ENCODE data around the gene RAB3GAP2.
"Not testable (repeated sequence)": the region's sequence is repeated elsewhere in the genome, so short reads cannot be mapped to it uniquely, and the experiment has no call there.

Gene RAB3GAP2

DNA sequence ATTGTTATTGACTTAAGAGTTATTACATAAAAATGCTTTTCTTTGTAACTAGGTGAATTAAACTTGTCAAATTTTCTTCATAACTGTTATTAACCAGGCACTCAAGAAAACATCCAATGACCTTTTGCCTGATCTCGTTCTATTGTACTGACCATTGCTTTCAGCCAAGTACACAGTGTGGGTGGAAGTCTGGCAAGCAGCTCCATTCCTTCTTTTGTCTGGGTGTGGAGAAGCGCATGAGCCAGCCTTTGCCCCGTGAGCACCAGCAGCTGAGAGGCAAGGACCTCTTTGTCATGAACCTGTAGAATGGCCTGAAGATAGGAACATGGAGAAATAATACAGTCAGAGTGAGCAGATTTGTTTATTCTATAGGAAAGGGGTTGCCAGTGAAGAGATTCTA lies 120.8 kb downstream of the RAB3GAP2 start:
- DNase-seq (ENCODE audit: low read depth in 2 of 3, low spot score in 2 of 3) = no peak

DNA sequence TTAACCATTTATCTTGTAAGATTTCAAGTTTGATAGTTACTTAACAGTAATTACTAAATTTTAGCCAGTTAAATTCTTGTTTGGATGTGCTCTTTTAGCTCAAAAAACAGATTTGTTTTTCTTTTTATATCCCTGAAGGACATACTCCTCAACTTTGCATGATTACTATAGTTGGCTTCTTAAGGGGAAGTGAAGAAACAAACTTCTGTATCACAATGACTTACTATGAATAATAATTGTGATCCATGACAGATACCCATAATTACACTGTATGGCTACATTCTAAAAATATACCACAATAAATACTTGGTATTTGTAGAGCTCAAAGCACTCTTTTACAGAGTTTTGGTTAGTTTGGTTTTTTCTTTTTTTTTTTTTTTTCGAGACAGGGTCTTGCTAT lies 122.5 kb downstream of the RAB3GAP2 start:
- DNase-seq (ENCODE audit: low read depth in 2 of 3, low spot score in 2 of 3) = no peak

DNA sequence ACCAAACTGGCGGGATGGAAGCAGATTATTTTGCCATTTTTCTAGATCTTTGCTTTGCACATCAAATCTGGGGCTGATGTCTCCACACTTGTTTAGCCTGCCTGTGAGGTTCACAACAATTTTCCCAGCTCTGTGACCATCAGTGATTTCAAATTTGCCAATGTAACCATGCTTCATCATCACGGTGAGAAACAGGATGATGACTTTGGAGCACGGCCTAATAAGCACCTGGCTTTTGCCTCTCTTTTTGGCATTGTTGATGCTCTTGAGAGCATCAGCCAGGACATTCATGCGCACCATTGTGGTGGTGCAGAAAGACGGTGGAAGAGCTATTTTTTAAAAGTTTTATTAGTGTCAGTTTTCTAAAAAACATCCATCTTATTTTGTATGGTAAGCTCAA lies 128.2 kb downstream of the RAB3GAP2 start:
- DNase-seq (ENCODE audit: low read depth in 2 of 3, low spot score in 2 of 3) = no peak

DNA sequence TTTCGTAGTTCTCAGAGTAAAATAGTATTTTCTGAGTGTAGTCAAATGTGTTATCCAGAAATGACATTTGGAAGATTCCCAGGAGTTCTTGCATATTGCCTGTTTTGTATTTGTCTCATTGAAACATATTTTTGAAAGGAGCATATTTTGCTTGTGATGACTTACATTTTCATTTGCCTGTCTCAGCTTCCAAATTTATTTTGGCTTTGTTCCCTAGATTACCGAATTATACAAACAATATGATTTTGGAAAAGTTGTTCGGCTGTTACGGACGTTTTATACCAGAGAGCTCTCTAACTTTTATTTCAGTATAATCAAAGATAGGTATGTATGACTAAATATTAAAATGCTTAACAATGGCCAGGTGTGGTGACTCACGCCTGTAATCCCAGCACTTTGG lies 132.3 kb downstream of the RAB3GAP2 start:
- DNase-seq (ENCODE audit: low read depth in 2 of 3, low spot score in 2 of 3) = no peak

DNA sequence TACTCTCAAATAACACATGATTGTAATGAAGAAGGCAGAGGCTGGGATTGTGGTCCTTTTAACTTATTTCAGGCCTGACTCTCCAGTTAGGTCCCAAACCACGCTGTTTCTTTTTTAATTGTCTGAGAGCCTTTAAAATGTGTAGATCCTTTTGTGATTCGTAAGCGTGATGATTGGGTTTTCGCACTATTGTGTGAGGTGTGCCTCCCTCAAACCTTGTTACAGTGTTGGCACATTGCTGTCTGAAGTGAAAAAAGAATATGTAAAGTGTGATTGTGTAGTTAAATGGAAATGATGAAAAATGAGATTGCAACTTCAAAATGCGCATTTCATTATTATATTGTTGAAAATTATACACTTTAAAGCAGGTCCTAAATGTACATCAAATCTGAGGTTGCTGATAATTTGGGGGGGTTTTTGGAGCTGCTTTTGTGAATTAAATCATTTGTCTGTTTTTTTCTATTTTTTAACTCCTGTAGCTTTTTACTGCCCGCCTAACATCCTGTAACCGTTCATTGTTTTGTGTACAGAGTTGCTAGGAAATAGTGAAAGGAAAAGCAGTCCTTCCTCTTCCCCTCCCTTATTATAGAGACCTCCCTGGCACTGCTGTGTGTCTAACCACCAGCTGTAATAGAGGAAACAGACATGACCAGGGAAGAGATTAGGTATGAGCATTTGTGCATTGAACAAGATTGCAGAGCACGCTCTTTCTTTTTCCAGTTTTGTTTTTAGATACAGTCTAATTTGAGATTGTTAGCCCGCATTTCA lies 135.1 kb downstream of the RAB3GAP2 start:
- no peak for DNase-seq (ENCODE audit: low read depth in 2 of 3, low spot score in 2 of 3)

DNA sequence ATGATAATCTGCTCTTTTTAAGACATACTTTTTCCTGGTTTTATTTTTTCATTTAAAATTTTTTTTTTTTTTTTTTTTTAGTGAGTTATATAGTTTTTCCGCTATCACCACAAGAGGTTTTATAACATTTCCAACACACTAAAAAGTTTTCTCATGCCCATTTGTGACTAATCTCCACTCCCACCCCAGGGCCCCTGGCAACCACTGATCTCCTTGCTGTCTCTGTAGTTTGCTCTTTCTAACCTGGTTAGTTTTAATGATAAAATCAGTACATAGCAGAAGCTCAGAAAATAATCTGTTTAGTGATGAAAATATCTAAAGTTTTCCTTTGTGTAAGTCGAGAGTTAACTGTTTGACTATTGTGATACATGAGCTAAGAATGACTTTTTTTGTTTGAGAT lies 136.5 kb downstream of the RAB3GAP2 start:
- DNase-seq (ENCODE audit: low read depth in 2 of 3, low spot score in 2 of 3) = no peak

DNA sequence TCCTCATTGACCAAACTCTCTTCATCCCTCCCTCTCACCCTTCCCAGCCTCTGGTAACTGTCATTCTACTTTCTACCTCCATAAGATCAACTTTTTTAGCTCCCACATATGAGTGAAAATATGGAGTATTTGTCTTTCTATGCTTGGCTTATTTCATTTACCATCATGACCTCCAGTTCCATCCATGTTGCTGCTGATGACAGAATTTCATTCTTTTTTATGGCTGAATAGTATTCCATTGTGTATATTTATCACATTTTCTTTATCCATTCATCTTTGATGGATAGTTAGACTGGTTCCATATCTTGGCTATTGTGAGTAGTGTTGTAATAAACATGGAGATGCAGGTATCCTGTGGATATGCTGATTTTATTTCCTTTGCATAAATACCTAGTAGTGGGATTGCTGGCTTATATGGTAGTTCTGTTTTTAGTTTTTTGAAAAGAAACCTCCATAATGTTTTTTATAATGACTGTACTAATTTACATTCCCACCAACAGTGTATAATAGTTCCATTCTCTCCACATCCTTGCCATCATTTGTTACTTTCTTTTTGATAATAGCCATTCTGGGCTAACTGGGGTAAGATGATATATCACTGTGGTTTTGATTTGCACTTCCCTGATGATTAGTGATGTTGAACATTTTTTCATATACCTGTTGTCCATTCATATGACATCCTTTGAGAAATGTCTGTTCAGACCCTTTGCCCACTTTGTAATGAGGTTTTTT lies 142.6 kb downstream of the RAB3GAP2 start:
- DNase-seq (ENCODE audit: low read depth in 2 of 3, low spot score in 2 of 3) = no peak

DNA sequence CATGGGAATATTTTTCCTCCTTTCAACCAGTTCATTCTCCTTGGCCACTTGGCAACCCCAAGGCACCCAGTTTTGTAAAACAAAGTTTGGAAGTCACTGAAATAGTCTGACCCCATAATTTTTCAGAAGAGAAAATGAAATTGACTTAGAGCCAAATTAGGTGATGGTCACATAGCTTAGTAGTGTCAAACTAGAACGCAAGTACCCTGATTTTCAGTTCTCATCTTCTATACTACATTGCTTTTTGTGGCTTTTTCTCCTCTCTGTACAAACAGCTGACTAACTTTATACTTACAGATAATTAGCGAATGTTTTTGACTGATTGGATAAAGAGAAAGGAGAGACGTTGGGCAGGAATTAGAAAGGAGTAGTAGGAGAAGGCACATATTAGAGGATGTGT lies 145.2 kb downstream of the RAB3GAP2 start:
- no peak for DNase-seq (ENCODE audit: low read depth in 2 of 3, low spot score in 2 of 3)

DNA sequence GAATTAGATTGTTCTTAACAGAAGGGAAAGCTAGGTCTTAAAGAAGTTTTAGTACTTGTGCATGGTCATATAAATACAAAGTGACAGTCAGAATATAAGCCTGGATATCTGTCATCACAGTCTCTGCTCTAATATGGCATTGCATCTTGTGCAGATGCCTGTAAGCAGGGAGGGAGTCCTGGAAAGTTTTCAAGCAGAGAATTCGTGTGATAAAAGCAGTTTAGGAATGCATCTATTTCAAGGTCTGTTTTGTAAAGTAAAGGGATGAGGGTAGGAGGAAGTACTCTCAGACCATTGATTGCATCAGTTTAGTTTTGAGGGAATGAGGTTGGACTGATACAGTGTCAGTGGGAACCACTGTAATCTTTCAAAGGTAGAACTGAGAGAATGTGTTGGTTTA lies 147.7 kb downstream of the RAB3GAP2 start:
- DNase-seq (ENCODE audit: low read depth in 2 of 3, low spot score in 2 of 3) = no peak

DNA sequence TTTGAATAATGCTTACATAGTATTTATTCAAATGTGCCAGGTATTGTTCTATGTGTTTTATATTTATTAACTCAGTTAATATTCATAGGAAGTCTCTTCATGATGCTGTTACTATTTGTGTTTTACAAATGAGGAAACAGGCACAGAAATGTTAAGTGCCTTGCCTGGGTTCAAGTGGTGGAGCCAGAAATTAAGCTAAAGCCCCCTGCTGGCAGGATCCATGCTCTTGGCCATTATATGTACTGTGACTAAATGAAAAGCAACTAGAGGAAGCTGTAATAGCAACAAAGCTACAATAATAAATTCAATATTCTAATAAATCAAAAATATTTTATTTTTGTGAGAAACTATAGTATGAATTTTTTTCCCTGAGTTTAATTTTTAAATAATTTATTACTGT lies 148.4 kb downstream of the RAB3GAP2 start:
- no peak for DNase-seq (ENCODE audit: low read depth in 2 of 3, low spot score in 2 of 3)

DNA sequence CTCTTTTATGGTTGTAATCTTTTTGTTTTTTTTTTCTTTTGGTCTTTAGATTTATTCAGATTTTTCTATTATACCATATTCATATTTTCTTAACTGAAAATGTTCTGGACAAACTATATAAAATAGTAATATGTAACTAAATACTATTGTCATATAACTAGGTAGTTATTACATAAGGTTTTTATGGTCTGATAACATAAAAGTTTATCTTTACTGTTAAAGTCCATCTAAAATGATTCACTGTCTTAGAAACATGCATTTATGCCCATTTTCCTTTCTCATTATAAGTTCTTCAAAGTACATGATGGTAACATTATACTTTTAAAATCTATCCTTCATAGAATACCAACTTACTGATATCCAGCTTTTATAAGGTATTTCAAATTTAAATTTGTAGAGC lies 149.2 kb downstream of the RAB3GAP2 start:
- DNase-seq (ENCODE audit: low read depth in 2 of 3, low spot score in 2 of 3) = no peak

DNA sequence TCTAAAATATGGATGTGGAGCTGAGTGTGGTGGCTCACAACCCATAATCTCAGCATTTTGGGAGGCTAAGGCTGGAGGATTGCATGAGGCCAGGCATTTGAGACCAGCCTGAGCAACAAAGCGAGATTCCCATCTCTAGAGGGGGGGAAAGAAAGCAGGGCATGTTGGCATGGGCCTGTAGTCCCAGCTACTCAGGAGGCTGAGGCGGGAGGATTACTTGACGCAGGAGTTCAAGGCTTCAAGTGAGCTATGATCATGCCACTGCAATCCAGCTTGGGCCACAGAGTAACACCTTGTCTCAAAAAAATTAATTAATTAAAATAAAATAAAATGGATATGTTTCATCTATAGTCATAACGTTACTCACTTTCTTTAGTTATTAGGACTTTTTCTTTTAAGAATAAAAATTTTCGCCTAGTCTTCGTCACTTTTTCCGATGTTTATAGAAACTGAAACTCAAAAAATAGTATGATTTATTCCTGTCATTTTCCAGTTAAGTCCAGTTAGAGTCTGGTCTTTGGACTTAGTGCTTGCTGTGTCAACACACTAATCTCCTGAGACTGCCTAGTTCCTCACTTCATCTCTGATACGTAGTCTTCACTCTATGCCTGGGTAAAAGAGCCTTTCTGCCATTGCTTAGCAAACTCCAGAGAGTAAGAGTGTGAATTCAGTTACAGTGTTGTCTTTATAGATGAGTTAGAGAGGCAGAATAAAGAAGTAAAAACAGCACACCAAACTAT lies 150.3 kb downstream of the RAB3GAP2 start:
- DNase-seq (ENCODE audit: low read depth in 2 of 3, low spot score in 2 of 3) = no peak

DNA sequence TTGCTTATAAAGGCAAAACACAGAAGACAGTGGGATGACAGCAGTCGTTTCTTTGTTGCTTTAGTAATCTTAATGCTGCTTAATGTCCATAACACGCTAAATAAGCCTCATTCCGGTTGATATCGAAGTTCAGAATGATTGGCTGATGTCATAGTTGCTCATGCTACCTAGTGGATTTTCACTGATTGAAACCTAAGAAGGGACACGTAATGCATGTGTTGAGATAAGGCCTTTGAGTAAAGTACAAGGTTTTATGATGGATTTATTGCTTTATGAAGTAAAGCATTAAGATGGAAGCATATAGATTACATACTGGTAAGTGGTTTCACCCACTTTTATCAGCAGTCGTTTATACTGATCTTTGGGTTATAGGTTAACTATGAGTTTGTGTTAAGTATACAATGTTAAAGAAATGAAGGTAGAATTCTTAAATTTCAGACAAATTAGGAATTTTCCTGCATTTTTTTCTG lies 153.2 kb downstream of the RAB3GAP2 start:
- no peak for DNase-seq (ENCODE audit: low read depth in 2 of 3, low spot score in 2 of 3)

DNA sequence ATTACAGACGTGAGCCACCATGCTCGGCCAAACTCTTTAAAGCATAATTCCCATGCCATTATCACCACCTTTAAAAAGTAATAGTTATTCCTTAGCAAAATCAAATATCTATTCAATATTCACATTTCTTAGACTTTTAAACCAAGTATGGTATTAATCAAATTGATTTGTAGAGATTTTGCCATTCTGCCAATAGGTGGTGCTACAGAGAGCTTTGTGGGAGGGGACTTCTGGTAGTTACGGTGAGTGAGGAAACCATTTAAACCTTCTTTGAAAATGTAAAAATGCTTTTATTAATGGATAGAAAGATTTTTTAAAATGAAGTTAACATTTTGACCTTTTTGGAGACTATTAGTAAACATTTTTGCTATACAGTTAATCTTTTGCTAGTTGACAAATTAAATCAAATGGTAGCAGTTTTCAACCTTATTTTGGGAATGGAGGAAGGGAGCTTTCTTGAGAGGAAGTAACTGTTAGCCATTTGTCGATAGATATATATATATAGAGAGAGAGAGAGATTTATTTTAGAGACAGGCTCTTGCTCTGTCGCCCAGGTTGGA lies 159.0 kb downstream of the RAB3GAP2 start:
- DNase-seq (ENCODE audit: low read depth in 2 of 3, low spot score in 2 of 3) = no peak

DNA sequence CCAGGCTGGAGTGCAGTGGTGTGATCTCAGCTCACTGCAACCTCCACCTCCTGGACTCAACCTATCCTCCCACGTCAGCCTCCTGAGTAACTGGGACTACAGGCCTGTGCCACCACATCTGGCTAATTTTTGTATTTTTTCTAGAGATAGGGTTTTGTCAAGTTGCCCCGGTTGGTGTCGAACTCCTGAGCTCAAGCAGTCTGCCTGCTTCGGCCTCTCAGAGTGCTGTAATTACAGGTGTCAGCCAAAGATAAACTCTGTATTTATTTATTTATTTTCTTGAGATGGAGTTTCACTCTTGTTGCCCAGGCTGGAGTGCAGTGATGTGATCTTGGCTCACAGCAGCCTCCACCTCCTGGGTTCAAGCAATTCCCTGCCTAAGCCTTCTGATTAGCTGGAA lies 159.7 kb downstream of the RAB3GAP2 start:
- DNase-seq (ENCODE audit: low read depth in 2 of 3, low spot score in 2 of 3) = not testable (repeated sequence)

DNA sequence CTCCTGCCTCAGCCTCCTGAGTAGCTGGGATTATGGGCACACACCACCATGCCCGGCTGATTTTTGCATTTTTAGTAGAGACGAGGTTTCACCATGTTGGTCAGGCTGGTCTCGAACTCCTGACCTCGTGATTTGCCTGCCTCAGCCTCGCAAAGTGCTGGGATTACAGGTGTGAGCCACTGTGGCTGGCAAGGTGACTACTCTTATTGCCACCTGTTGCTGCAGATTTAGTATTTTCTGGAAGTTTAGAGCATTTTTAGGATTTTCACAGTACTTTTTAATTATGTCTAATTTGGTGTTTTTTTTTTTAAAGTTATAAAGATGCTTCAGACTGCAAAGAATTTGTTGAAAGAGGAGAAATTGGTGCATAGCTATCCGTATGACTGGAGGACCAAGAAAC lies 161.8 kb downstream of the RAB3GAP2 start:
- not testable (repeated sequence) for DNase-seq (ENCODE audit: low read depth in 2 of 3, low spot score in 2 of 3)

DNA sequence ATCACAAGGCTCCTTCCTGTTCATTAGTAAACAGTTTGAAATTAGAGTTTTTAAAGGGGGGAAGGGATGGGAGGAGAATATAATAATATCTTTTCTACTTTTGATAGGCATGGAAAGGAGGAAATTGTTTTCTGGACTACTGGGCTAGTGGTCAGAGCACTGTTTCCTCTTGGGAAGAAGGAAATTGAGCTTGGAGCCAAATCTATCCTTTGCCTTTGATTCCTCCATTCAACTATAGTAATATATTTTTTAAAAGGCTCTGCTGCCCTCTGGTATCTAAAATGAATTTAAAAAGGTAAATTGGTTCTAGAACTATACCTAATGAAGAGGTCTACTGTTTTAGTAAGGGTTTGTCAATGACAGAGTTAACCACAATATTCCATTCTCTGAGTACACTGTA lies 172.4 kb downstream of the RAB3GAP2 start:
- DNase-seq (ENCODE audit: low read depth in 2 of 3, low spot score in 2 of 3) = no peak

All from activated CD8-positive, alpha-beta memory T cell treated with anti-CD3 and anti-CD28 coated beads for 48 hours (primary cell).